HG02884 (cell line): Measurements from ENCODE around the gene PLXNA3.

Experiments
- ATAC-seq: cut with Tn5 transposase; IDR thresholded peaks from one replicate; pipeline ENCODE4 v1.9.1; 2021; ENCODE audit warnings: mild to moderate bottlenecking, moderate library complexity; ENCODE audit not compliant: unreplicated experiment

PLXNA3 gene

DNA sequence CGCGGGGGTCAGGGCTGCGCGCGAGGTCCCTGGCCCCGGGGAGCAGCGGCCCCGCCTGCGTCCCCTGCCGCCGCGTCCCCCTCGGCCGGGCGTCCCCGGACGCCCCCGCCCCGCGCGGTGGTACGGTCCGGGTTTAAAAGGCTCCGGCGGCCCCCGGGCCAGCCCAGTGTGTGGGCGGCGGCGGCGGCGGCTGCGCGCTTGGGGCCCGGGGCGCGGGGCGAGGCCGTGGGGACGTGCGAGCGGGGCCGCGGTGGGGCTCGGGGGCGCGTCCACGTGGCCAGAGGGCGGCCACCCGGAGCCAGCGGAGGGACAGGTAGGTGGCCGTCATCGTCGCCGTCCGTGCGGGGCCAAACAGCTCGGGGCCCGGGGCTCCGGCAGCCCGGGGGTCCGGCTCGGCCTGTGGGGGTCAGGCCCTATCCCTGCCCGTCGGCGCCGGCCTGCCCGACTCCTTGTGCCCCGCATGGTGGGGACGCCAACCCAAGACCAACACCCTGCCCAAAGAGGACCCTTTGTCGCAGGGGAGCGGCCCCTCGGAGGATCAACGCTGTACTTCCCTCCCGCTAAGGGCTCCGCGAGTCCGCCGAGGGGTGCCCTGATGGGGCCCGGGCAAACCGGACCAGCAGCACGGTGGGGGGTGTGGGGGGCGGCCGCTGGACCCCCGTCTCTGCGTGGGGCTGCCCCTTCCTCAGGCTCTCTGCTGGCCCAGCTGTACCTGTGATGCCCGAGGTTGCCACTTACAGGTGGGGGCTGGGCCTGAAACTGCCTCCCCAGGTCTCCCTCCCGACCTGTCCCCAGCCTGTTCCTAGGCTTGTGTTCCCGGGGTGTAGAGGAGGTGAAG lies at the start of gene PLXNA3:
Gene PLXNA3, plus strand, starts transcription at position 166 of the 838 bp plus-strand sequence. CDS start 1,903 bp downstream, outside the sequence.
- ATAC-seq, result peak; percentile 54

DNA sequence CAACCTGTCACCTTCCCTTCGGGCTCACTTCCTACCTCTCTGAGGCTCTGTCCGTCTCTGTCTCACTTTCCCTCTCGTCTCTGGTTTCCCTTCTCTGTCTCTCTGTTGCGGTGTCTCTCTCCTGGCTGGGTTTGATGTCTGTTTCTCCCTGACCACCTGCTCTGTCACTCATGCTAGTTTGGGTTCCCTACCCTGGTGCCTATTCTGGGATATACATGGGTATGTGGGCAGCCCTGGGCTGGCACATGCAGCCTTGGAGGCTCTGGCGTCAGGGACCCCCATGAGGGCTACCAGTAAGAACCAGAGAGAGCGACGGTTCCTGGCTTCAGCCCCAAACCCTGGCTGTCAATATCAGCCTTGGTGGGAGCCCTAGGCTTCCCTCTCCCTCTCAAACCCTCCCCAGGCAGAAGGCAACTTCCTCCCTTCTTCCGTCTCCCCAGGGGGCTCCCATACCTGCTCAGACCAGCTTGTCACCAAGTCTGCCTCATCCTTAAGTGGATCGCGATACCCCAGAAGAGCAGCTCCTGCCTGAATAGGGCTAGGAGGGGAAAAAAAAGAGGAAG lies 49.3 kb upstream of the PLXNA3 start:
- no peak for ATAC-seq

DNA sequence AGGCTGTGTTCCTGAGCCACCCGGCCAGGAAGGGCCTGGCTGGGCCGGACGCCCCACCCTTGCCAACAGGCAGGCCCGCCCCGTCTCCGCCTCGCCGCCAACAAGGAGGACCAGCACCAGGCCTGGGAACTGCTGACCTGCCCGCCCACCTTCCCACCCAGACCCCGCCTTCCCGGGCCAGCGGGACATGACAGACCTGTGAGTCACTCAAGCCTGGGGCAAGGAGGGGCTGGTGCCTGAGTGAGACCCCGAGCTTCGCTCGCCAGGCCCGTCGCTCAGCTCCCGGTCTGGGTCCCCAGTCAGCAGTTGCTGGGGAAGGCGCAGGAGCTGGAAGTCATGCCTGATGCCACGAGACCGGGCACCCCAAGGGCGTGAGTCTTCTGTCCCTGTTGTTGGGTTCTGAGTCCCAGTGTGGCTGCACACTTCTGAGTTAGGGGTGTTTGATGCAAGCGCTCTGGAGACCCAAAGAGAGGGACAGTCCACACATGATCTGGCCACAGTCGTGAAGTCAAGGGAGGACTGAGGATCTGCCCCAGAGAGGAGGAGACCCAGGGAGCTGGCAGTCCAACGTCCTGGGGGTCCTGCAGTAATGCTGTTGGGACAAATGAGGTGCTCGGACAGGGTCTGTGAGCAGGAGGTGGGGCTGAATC lies 48.7 kb upstream of the PLXNA3 start, which contains the start of gene DNASE1L1:
Gene DNASE1L1, minus strand, starts transcription at position 33 of the 650 bp plus-strand sequence. CDS start 3,686 bp downstream, outside the sequence.
- ATAC-seq, result no peak

DNA sequence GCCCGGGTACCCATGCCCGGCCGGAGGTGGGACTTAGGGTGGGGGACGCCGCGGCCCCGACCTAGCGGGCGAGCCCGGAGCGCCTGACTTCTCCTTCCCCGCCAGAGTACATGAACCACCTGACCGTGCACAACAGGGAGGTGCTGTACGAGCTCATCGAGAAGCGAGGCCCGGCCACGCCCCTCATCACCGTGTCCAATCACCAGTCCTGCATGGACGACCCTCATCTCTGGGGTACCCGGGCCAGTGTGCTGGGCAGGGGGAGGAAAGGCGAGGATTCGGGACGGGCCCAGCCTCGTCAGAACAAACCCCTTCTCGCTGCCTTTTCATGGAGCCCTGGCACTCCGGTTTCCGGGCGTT lies 46.1 kb upstream of the PLXNA3 start:
- ATAC-seq, result peak; percentile 46

GRCh38 chrX:154412468-154412867 lies 45.6 kb upstream of the PLXNA3 start:
- no peak for ATAC-seq

- ATAC-seq, result no peak
Measured at GRCh38 chrX:154413142-154413541, 44.9 kb upstream of the PLXNA3 start.

GRCh38 chrX:154417157-154417556 lies 40.9 kb upstream of the PLXNA3 start:
- no peak for ATAC-seq

- no peak for ATAC-seq
Measured at GRCh38 chrX:154419189-154419588, 38.9 kb upstream of the PLXNA3 start.

- ATAC-seq, result no peak
Measured at GRCh38 chrX:154419688-154420401, 38.2 kb upstream of the PLXNA3 start.

DNA sequence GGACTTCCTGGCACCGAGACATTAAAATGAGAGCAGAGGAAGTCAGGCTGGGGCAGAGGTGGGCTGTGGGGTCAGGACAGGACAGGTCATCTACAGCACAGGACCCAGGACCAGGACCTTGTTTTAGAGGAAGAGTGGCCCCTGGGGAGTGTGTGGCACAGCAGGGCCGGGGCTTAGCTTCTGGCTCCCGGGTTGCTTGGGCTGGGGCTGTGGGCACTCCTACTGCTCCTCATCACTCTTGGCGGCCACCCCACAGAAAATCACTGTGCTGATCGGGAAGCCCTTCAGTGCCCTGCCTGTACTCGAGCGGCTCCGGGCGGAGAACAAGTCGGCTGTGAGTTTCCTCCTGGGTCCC lies 37.7 kb upstream of the PLXNA3 start:
- ATAC-seq, result no peak

GRCh38 chrX:154426916-154427770 lies 30.9 kb upstream of the PLXNA3 start:
- no peak for ATAC-seq

GRCh38 chrX:154428176-154429171 lies 29.6 kb upstream of the PLXNA3 start, which contains the start of gene ATP6AP1:
Gene ATP6AP1, plus strand, starts transcription at chrX:154428677. Its CDS starts 16 bp downstream, at chrX:154428693.
- peak; percentile 97 for ATAC-seq

DNA sequence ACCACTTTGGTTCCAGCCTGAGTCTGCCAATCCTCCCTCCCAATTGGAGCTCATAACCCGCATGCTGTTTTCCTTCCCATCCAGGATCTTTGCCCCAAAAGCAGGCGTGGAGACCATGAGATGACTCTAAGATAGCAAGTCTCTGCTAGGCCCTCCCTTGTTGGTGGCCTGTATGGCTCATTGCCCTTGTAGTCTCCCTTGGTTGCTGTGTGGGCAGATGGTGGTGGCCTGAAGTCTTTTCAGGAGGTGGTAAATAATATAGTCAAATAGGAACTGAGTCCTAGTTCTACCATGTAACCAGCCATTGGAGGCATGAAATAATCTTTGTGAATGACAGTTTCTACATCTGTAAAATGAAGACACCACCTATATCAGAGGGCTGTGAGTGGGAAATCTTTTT lies 28.4 kb upstream of the PLXNA3 start:
- no peak for ATAC-seq

GRCh38 chrX:154430479-154430878 lies 27.6 kb upstream of the PLXNA3 start:
- ATAC-seq, result no peak

- no peak for ATAC-seq
Measured at GRCh38 chrX:154430916-154431315, 27.2 kb upstream of the PLXNA3 start.

- ATAC-seq, result no peak
Measured at GRCh38 chrX:154431341-154431740, 26.7 kb upstream of the PLXNA3 start.

DNA sequence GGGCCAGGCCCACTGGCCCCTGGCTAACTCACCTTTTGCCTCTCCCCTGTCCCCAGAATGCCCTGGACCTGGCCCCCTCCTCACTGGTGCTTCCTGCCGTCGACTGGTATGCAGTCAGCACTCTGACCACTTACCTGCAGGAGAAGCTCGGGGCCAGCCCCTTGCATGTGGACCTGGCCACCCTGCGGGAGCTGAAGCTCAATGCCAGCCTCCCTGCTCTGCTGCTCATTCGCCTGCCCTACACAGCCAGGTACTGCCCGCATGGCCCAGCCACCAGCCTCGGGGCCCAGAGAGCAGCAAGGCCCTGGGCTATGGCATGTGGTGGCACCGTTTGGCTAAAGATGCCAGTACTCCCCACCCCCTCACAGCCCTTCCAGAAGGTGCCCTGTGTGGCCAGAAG lies 25.9 kb upstream of the PLXNA3 start:
- no peak for ATAC-seq

DNA sequence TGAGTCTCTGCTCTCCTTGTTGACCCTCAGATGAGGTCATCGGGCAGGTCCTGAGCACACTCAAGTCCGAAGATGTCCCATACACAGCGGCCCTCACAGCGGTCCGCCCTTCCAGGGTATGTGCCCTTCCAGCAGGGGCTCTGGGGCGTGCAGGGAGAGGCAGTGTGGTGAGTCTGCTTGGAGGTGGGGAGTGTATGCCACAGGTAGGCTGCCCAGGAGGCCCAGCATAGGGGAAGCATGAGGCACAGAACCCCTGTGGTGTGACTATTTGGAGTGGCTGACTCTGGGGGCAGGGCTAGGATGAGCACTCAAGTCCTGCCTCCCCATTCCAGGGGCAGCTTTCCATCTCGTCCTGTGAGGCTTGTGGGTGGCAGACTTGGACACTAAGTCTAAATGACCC lies 24.5 kb upstream of the PLXNA3 start:
- no peak for ATAC-seq
